Subcutaneous adipose tissue (tissue), 4 donors: ENCODE measurements around the gene SLC18A3. TPM values are rescaled to one million over a fixed set of nuclear protein-coding genes. Genes with fewer than 3 reads are reported as not detected.

Experiments
- total RNA-seq, 4 donors: library from RNA; depleted of rRNA; stranded (reverse); fragments of >200 nt; gene quantifications; one replicate each; pipeline ENCODE4 v1.1.0, GENCODE V29; 2016
- TF ChIP-seq, protein P1 (sequence below): fragments of 450-650 bp; IDR thresholded peaks from one replicate; pipeline ENCODE4 v1.5.1; 2016; ENCODE audit warnings: low read depth, mild to moderate bottlenecking, control low read depth, antibody characterized with exemption, moderate library complexity

The SLC18A3 gene
- total RNA-seq, 4 donors from 2014 or later = not detected

DNA sequence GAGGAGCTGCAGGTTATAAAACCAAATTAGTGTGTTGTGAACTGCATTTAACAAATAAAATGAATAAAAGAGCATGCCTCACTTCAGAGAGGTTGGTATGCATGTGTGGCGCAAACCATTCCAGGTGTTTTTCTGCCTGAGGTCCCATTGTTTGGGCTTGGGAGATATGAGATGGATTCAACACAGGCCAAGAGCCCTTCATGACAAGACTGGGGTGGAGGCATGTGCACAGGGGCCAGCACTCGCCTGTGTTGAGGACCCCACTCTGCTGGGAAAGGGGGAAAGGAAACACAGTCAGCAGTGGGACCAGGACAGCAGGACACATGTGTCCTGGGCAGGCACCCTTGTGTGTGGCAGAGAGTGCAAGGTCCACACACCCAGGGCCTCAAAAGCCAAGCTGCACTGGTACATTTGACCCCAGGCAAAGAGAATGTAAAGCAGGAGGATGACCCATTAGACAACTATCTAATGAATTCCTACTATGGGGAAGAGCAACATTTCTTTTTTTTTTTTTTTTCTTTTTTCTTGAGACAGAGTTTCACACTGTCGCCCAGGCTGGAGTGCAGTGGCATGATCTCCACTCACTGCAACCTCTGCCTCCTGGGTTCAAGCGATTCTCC lies 9.2 kb upstream of the SLC18A3 start:
- TF ChIP-seq, protein P1, sequence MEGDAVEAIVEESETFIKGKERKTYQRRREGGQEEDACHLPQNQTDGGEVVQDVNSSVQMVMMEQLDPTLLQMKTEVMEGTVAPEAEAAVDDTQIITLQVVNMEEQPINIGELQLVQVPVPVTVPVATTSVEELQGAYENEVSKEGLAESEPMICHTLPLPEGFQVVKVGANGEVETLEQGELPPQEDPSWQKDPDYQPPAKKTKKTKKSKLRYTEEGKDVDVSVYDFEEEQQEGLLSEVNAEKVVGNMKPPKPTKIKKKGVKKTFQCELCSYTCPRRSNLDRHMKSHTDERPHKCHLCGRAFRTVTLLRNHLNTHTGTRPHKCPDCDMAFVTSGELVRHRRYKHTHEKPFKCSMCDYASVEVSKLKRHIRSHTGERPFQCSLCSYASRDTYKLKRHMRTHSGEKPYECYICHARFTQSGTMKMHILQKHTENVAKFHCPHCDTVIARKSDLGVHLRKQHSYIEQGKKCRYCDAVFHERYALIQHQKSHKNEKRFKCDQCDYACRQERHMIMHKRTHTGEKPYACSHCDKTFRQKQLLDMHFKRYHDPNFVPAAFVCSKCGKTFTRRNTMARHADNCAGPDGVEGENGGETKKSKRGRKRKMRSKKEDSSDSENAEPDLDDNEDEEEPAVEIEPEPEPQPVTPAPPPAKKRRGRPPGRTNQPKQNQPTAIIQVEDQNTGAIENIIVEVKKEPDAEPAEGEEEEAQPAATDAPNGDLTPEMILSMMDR = no peak

DNA sequence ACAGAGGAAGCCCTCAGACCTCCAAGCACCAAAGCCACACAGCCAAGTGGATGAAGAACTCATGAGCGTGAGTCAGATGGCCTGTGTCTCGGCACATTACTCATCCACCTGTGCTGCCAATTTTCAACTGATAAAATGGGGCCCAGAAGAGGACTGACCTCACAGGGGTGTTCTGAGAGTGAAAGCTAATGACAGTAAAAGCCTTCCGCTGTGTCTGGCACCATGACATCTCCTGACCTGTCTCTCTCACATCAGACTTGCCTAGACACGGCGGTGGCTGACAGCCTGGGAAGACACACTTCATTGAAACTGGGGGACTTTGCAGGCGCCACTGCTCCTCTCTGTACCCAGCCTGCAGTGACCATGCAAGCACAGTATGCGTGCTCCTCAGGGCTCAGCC lies 8.3 kb upstream of the SLC18A3 start:
- TF ChIP-seq, protein P1 = no peak

DNA sequence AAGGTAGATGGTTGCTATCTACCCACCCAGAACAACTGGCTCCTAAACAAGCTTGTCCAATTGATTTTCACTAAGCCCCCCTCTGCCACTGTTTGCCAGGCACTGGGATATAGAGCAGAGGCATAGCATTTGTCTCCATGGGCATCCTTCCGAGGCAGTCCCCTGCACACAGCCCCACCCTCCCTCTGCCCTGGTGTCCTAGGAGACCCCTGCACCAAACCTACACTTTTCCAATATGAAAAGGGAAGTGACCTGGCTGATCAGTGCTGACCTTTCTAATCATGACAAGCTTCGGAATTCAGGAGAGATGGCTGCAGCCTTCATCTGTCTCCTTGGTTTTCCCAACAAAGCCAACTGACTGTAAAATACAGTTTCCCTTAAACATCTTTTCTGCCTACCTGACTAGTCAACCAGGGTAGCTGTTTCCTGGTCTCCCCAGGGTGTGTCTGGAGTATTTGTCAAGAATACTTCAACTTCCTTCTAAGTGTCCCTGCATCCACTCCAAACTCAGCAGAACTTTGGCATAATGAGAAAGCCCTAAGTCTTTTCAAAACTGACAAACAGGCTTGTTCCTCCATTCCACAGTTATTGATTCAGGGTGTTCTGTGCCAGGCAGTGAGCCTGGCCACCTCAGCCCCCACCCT lies 7.6 kb upstream of the SLC18A3 start:
- TF ChIP-seq, protein P1 = no peak

- TF ChIP-seq, protein P1 = no peak
Measured at GRCh38 chr10:49605216-49605938, 4.7 kb upstream of the SLC18A3 start.

GRCh38 chr10:49605939-49606509 lies 4.1 kb upstream of the SLC18A3 start:
- TF ChIP-seq, protein P1 = no peak

- TF ChIP-seq, protein P1 = no peak
Measured at GRCh38 chr10:49606981-49607535, 3.1 kb upstream of the SLC18A3 start.
